ENCODE measurements around the gene CDH6. TPM values are rescaled to one million over a fixed set of nuclear protein-coding genes. Genes with fewer than 3 reads are reported as not detected.

Gene CDH6
- total and polyA plus RNA-seq, 2 of the 4 experiments (the other 2 are of a cell fraction): 72.2 to 232 TPM

- ChIA-PET POLR2A (ENCODE audit: unreplicated experiment) (no interaction called here), CTCF (no interaction called here)
- dilution Hi-C loops (cut with HindIII; ENCODE audit: low sequenced_read_pairs, unreplicated experiment): no loop called here
- Histone ChIP-seq H4K8ac (ENCODE audit: low read depth in 2 of 2, low read length in 2 of 2) (no peak overlapping the region), H3K56ac (ENCODE audit: extremely low read depth, insufficient read depth, low read length) (no peak overlapping the region), H3K27ac (ENCODE audit: insufficient read depth, low read length) (no peak overlapping the region), H3K4ac (ENCODE audit: low read depth, low read length) (no peak overlapping the region), H4K20me1 (ENCODE audit: insufficient read depth, low read length) (no peaks in the 10 kb centered on the region), H2AK9ac (replicated peaks; ENCODE audit: low read depth, low read length, poor library complexity) (no peak overlapping the region), H3K23ac (ENCODE audit: low read depth, low read length) (no peak overlapping the region), H3K4me3 (ENCODE audit: insufficient read depth, low read depth, low read length) (no peak overlapping the region), H2BK5ac (ENCODE audit: low read depth, low read length, poor library complexity, severe bottlenecking) (no peak overlapping the region), H3K4me2 (ENCODE audit: low read depth, low read length) (no peak overlapping the region), H3K4me1 (ENCODE audit: control insufficient read depth, insufficient read depth, low read length) (no peaks in the 10 kb centered on the region), H3K79me1 (ENCODE audit: low read depth in 1 of 2, low read length in 2 of 2) (no peaks in the 10 kb centered on the region), H3K9ac (ENCODE audit: low read depth, low read length) (no peak overlapping the region), H2BK120ac (ENCODE audit: low read depth, low read length) (no peak overlapping the region), H3K18ac (ENCODE audit: low read depth, low read length) (no peak overlapping the region), H4K5ac (ENCODE audit: low read depth, low read length) (no peak overlapping the region), H3K36me3 (ENCODE audit: control insufficient read depth, insufficient read depth, low read length) (peaks cover 16% of the 10 kb centered on the region), H2BK20ac (ENCODE audit: low read depth, low read length) (no peak overlapping the region), H2AFZ (replicated peaks; ENCODE audit: low read length, poor library complexity) (peak overlapping the region; percentile 2), H3K27me3 (ENCODE audit: control insufficient read depth, insufficient read depth, low read length) (no peaks in the 10 kb centered on the region), H3K14ac (replicated peaks; ENCODE audit: low read depth, low read length) (no peak overlapping the region), H4K91ac (ENCODE audit: insufficient read depth, low read depth, low read length) (no peak overlapping the region), H2BK15ac (ENCODE audit: low read depth, low read length) (no peak overlapping the region), H2AK5ac (ENCODE audit: low read depth, low read length) (no peak overlapping the region), H3K9me1 (ENCODE audit: insufficient read depth, low read length) (peaks cover 5% of the 10 kb centered on the region; the same call in 1 of the 2 replicates), H3K9me3 (ENCODE audit: control insufficient read depth, insufficient read depth, low read length) (no peaks in the 10 kb centered on the region)
- BruUV-seq (replicated peaks): no TSS peak
- 91% methylated on average over 7 of the region's 13 CpGs; no CpG with 5 or more reads in 1 of the 2 experiments for WGBS, 2 experiments (ENCODE audit: extremely low coverage in 2 of 2, insufficient read length in 1 of 2)
- no peak for ATAC-seq (ENCODE audit: low read depth)
- TF ChIP-seq CEBPB (IDR thresholded peaks at IDR 0.05; ENCODE audit: low read depth, low read length): no peak
- TF ChIP-seq BHLHE40 (IDR thresholded peaks at IDR 0.05; ENCODE audit: low read depth, low read length): no peak
- no peak for TF ChIP-seq SMC3 (IDR thresholded peaks at IDR 0.05; ENCODE audit: low read depth, low read length)
- no peak for TF ChIP-seq MAZ (IDR thresholded peaks at IDR 0.05; ENCODE audit: borderline replicate concordance, low read depth, low read length)
- no peak for TF ChIP-seq RCOR1 (IDR thresholded peaks at IDR 0.05; ENCODE audit: insufficient replicate concordance, low read length)
- TF ChIP-seq MXI1 (IDR thresholded peaks at IDR 0.05; ENCODE audit: borderline replicate concordance, low read depth, low read length): no peak
- no peak for TF ChIP-seq FOS (IDR thresholded peaks at IDR 0.05; ENCODE audit: low read depth, low read length)
- TF ChIP-seq MAFK (IDR thresholded peaks at IDR 0.05; ENCODE audit: low read depth, low read length): no peak
- TF ChIP-seq ELK1 (IDR thresholded peaks at IDR 0.05; ENCODE audit: borderline replicate concordance, low read depth, low read length): no peak
- no peak for TF ChIP-seq POLR2A (IDR thresholded peaks at IDR 0.05; ENCODE audit: low read depth, low read length)
- TF ChIP-seq, protein P1, sequence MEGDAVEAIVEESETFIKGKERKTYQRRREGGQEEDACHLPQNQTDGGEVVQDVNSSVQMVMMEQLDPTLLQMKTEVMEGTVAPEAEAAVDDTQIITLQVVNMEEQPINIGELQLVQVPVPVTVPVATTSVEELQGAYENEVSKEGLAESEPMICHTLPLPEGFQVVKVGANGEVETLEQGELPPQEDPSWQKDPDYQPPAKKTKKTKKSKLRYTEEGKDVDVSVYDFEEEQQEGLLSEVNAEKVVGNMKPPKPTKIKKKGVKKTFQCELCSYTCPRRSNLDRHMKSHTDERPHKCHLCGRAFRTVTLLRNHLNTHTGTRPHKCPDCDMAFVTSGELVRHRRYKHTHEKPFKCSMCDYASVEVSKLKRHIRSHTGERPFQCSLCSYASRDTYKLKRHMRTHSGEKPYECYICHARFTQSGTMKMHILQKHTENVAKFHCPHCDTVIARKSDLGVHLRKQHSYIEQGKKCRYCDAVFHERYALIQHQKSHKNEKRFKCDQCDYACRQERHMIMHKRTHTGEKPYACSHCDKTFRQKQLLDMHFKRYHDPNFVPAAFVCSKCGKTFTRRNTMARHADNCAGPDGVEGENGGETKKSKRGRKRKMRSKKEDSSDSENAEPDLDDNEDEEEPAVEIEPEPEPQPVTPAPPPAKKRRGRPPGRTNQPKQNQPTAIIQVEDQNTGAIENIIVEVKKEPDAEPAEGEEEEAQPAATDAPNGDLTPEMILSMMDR (conservative IDR thresholded peaks at IDR 0.05; ENCODE audit: low read depth, low read length): no peak
- TF ChIP-seq CHD1 (IDR thresholded peaks at IDR 0.05; ENCODE audit: low read depth, low read length): no peak
- no peak for DNase-seq
- in situ Hi-C loops (cut with MboI; ENCODE audit: low sequenced_read_pairs): no loop called here
- intact Hi-C loops (cut with micrococcal nuclease): no loop called here
Observed at GRCh38 chr5:31317665-31318064, 124.2 kb downstream of the CDH6 start.

Data from IMR-90 (cell line).